GM12873 (cell line): ENCODE measurements around the gene CALM3.

ENCODE experiments used
- CTCF ChIP-seq: IDR thresholded peaks from 2 replicates; pipeline ENCODE4 v1.5.1; 2012; ENCODE audit warnings: low read depth, mild to moderate bottlenecking, moderate library complexity, low read length, control low read depth; ENCODE audit not compliant: insufficient read depth; ENCODE audit errors: missing control alignments

CALM3 gene

GRCh38 chr19:46629546-46630025 is 28.5 kb downstream of the CALM3 start:
- no peak for TF ChIP-seq CTCF

- no peak for TF ChIP-seq CTCF
Observed at GRCh38 chr19:46630586-46631205, 29.6 kb downstream of the CALM3 start.

GRCh38 chr19:46631481-46631880 is 30.4 kb downstream of the CALM3 start:
- TF ChIP-seq CTCF: no peak

- TF ChIP-seq CTCF: no peak
Observed at GRCh38 chr19:46633130-46633529, 32.0 kb downstream of the CALM3 start.

GRCh38 chr19:46634045-46634655 is 33.0 kb downstream of the CALM3 start:
- no peak for TF ChIP-seq CTCF

GRCh38 chr19:46634656-46635218 is 33.6 kb downstream of the CALM3 start:
- TF ChIP-seq CTCF: no peak

GRCh38 chr19:46635920-46636761 is 35.0 kb downstream of the CALM3 start, which contains the start of gene GNG8:
TSS of gene GNG8 (minus strand) at chr19:46636202. CDS start at chr19:46634682, 1,520 bp downstream.
- no peak for TF ChIP-seq CTCF
